Breast epithelium (tissue), 3 donors: ENCODE measurements around the gene MYO1H.
"Not testable (repeated sequence)": the region's sequence is repeated elsewhere in the genome, so short reads cannot be mapped to it uniquely, and the experiment has no call there.

ENCODE experiments used
- POLR2A ChIP-seq: fragments of 450-650 bp; IDR thresholded peaks from one replicate; pipeline ENCODE4 v1.6.1; 2016; ENCODE audit warnings: antibody characterized with exemption, mild to moderate bottlenecking, moderate library complexity
- POLR2AphosphoS5 ChIP-seq, 3 donors: sonication (generic); formaldehyde crosslinking; IDR thresholded peaks; one replicate each; pipeline ENCODE4 v1.6.1; 2017; ENCODE audit warnings: antibody characterized with exemption in 3 of 3
- TF ChIP-seq, protein P1 (sequence below), 3 donors: fragments of 450-650 bp; IDR thresholded peaks; one replicate each; pipeline ENCODE4 v1.5.1; 2016 to 2017; ENCODE audit warnings: antibody characterized with exemption in 3 of 3, mild to moderate bottlenecking in 3 of 3, moderate library complexity in 3 of 3

DNA sequence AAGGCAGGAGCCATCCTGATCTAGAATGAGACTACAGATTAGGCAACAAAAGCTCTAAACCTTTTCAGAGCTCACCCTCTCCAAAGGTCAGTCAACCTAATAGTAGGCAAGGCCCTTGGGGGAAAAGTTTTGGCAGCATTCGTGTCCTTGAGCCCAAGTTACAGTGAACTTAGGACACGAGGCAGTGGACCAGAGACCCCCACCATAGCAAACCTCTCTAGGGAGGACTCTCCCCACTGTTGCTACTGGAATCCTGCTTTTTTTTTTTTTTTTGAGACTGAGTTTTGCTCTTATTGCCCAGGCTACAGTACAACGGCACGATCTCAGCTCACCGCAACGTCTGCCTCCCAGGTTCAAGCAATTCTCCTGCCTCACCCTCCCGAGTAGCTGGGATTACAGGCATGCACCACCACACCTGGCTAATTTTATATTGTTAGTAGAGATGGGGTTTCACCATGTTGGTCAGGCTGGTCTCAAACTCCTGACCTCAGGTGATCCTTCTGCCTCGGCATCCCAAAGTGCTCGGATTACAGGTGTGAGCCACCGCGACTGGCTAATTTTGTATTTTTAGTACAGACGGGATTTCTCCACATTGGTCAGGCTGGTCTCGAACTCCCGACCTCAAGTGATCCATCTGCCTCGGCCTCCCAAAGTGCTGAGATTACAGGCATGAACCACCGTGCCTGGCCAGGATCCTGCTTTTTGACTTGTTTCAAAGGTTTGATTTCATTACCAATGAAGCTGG, 126.0 kb downstream of the MYO1H start:
- not testable (repeated sequence) for TF ChIP-seq POLR2AphosphoS5 (IDR thresholded peaks at IDR 0.05); POLR2A
- TF ChIP-seq, protein P1, sequence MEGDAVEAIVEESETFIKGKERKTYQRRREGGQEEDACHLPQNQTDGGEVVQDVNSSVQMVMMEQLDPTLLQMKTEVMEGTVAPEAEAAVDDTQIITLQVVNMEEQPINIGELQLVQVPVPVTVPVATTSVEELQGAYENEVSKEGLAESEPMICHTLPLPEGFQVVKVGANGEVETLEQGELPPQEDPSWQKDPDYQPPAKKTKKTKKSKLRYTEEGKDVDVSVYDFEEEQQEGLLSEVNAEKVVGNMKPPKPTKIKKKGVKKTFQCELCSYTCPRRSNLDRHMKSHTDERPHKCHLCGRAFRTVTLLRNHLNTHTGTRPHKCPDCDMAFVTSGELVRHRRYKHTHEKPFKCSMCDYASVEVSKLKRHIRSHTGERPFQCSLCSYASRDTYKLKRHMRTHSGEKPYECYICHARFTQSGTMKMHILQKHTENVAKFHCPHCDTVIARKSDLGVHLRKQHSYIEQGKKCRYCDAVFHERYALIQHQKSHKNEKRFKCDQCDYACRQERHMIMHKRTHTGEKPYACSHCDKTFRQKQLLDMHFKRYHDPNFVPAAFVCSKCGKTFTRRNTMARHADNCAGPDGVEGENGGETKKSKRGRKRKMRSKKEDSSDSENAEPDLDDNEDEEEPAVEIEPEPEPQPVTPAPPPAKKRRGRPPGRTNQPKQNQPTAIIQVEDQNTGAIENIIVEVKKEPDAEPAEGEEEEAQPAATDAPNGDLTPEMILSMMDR (IDR thresholded peaks at IDR 0.05), result not testable (repeated sequence)
